ENCODE results near the gene MAGED1. TPM values are rescaled to one million over a fixed set of nuclear protein-coding genes. Genes with fewer than 3 reads are reported as not detected.

MAGED1 gene
- polyA plus RNA-seq, 1 of the 3 experiments (the other 2 are of a cell fraction) = 184 TPM

- Histone ChIP-seq H3K9me2 (no peaks in the 10 kb centered on the region), H3K4me2 (peak overlapping the region; percentile 79; the same call in 1 of the 2 replicates), H2AFZ (ENCODE audit: low read depth) (no peak overlapping the region), H3K4me3 (ENCODE audit: low read depth in 2 of 2, low read length in 1 of 2) (no peak overlapping the region; a peak in 2 of 4 replicates), H3K9ac (peak overlapping the region; percentile 35; the same call in 1 of the 2 replicates), H4K20me1 (ENCODE audit: insufficient read depth) (peaks cover 21% of the 10 kb centered on the region), H3K9me3 (no peaks in the 10 kb centered on the region), H3K36me3 (replicated peaks in 1 of 2; ENCODE audit: control insufficient read depth in 1 of 2, insufficient read depth in 2 of 2, low read length in 1 of 2) (peaks cover 14 to 16% of the 10 kb centered on the region in 2 experiments), H3K4me1 (ENCODE audit: control insufficient read depth in 1 of 2, insufficient read depth in 2 of 2, low read depth in 1 of 2, low read length in 1 of 2) (peaks cover 20 to 30% of the 10 kb centered on the region in 2 experiments), H3K27ac (ENCODE audit: low read depth in 2 of 2, low read length in 1 of 2) (peak overlapping the region; percentile 72 to 99), H3K79me2 (ENCODE audit: insufficient read depth) (peaks cover 33% of the 10 kb centered on the region), H3F3A (replicated peaks; ENCODE audit: insufficient read depth) (peaks cover 22% of the 10 kb centered on the region), H3K27me3 (ENCODE audit: insufficient read depth) (no peaks in the 10 kb centered on the region)
- no peak for TF ChIP-seq ELF1 (IDR thresholded peaks at IDR 0.05)
- TF ChIP-seq JUND (IDR thresholded peaks at IDR 0.05) = peak; percentile 24; the same call in 1 of the 2 replicates
- no peak for TF ChIP-seq MEF2A (IDR thresholded peaks at IDR 0.05; ENCODE audit: borderline replicate concordance, low read depth)
- peak; percentile 58; the same call in 1 of the 2 replicates for TF ChIP-seq NFIC (IDR thresholded peaks at IDR 0.05; ENCODE audit: borderline replicate concordance)
- TF ChIP-seq SMC3 (IDR thresholded peaks at IDR 0.05; ENCODE audit: low read depth, low read length) = peak; percentile 12; the same call in 1 of the 2 replicates
- peak; percentile 83 for TF ChIP-seq RCOR1 (IDR thresholded peaks at IDR 0.05; ENCODE audit: low read length)
- TF ChIP-seq EP300 (IDR thresholded peaks at IDR 0.05; ENCODE audit: borderline replicate concordance in 1 of 2, low read depth in 1 of 2, low read length in 1 of 2) = peak; percentile 45 to 59; a peak in 3 of 4 replicates
- TF ChIP-seq TAF1 (IDR thresholded peaks at IDR 0.05; ENCODE audit: borderline replicate concordance, low read depth, low read length) = 0 out of 2 replicates have a peak, but pooled peaks have one; percentile 22
- TF ChIP-seq ZBTB33 (IDR thresholded peaks at IDR 0.05; ENCODE audit: borderline replicate concordance, low read depth) = no peak
- TF ChIP-seq EZH2phosphoT487 (IDR thresholded peaks at IDR 0.05; ENCODE audit: borderline replicate concordance, low read depth) = no peak
- TF ChIP-seq FOSL2 (IDR thresholded peaks at IDR 0.05; ENCODE audit: borderline replicate concordance, low read depth) = peak; percentile 17; the same call in 1 of the 2 replicates
- TF ChIP-seq POLR2AphosphoS5 (IDR thresholded peaks at IDR 0.05; ENCODE audit: low read depth, low read length) = peak; percentile 81; the same call in 1 of the 2 replicates
- TF ChIP-seq SIN3A (IDR thresholded peaks at IDR 0.05; ENCODE audit: borderline replicate concordance, low read depth, low read length) = no peak
- no peak for TF ChIP-seq FOXM1 (IDR thresholded peaks at IDR 0.05; ENCODE audit: low read depth)
- TF ChIP-seq FOXJ3 (CRISPR knock-in tag; IDR thresholded peaks at IDR 0.05) = no peak
- TF ChIP-seq MAX (IDR thresholded peaks at IDR 0.05; ENCODE audit: low read depth) = no peak; the same call in 1 of the 2 replicates
- TF ChIP-seq TCF12 (IDR thresholded peaks at IDR 0.05) = peak; percentile 93
- peak; percentile 51; the same call in 1 of the 2 replicates for TF ChIP-seq TEAD4 (IDR thresholded peaks at IDR 0.05; ENCODE audit: borderline replicate concordance, insufficient read depth)
- no peak for TF ChIP-seq IRF3 (IDR thresholded peaks at IDR 0.05; ENCODE audit: low read depth, low read length)
- peak; percentile 16 for TF ChIP-seq MXI1 (IDR thresholded peaks at IDR 0.05; ENCODE audit: low read depth, low read length)
- no peak for TF ChIP-seq GABPA (IDR thresholded peaks at IDR 0.05; ENCODE audit: low read depth)
- peak; percentile 64 for TF ChIP-seq PBX3 (IDR thresholded peaks at IDR 0.05)
- peak; percentile 82 for TF ChIP-seq GATA2 (CRISPR knock-in tag; IDR thresholded peaks at IDR 0.05)
- peak; percentile 14; the same call in 1 of the 2 replicates for TF ChIP-seq RAD21 (IDR thresholded peaks at IDR 0.05; ENCODE audit: low read length)
- TF ChIP-seq CHD2 (IDR thresholded peaks at IDR 0.05; ENCODE audit: low read length, partially characterized antibody) = no peak
- TF ChIP-seq NRF1 (IDR thresholded peaks at IDR 0.05; ENCODE audit: low read depth, low read length) = no peak
- 10% methylated on average over 6 of the region's 6 CpGs for WGBS (ENCODE audit: low lambda C conversion rate)
- ChIA-PET POLR2A (interaction anchor here (1.4 kb wide), 1 partner anchor 12 kb away, joined by 4 read pairs; no protein-coding TSS in a partner anchor), CTCF (interaction anchor here (0.8 to 1.2 kb wide), 2 partner anchors 250 to 370 kb away, joined by 3 read pairs; no protein-coding TSS in a partner anchor)
- DNase-seq = peak; percentile 35
These were observed 1.4 kb upstream of the MAGED1 start for GRCh38 chrX:51891821-51892551.

Data from SK-N-SH (cell line).